Right lobe of liver (tissue), 6 donors: ENCODE measurements around the gene LPCAT3. TPM values are rescaled to one million over a fixed set of nuclear protein-coding genes. Genes with fewer than 3 reads are reported as not detected.
"Not testable (repeated sequence)": the region's sequence is repeated elsewhere in the genome, so short reads cannot be mapped to it uniquely, and the experiment has no call there.

ENCODE experiments used
- ATAC-seq, 4 donors: fragments of 200-7000 bp; cut with Tn5 transposase; one replicate each; pipeline ENCODE4 v1.9.1; 2020; ENCODE audit warnings: mild to moderate bottlenecking in 4 of 4, moderate library complexity in 4 of 4
- DNase-seq, 3 donors: peaks; one replicate each; pipeline ENCODE4 v3.0.0-alpha.2; 2020
- H3K27ac ChIP-seq, 3 donors: fragments of 200-600 bp; one replicate each; pipeline ENCODE4 v1.8.0; 2022
- H3K27me3 ChIP-seq, 2 donors: fragments of 200-600 bp; one replicate each; pipeline ENCODE4 v1.8.0; 2022
- H3K36me3 ChIP-seq, 4 donors: fragments of 200-600 bp; sonication (generic) in 1 of 4; one replicate each; pipeline versions ENCODE4 v1.5.1 to v1.8.0; 2017 to 2022; ENCODE audit warnings: control low read depth in 1 of 4
- H3K4me1 ChIP-seq, 4 donors: fragments of 200-600 bp; sonication (generic) in 1 of 4; one replicate each; pipeline versions ENCODE4 v1.5.1 to v1.8.0; 2017 to 2022; ENCODE audit warnings: control low read depth in 1 of 4
- H3K4me3 ChIP-seq, 3 donors: fragments of 200-600 bp; one replicate each; pipeline ENCODE4 v1.8.0; 2022
- H3K9me3 ChIP-seq, 4 donors: fragments of 200-600 bp; sonication (generic) in 1 of 4; one replicate each; pipeline versions ENCODE4 v1.5.1 to v1.8.0; 2017 to 2022; ENCODE audit warnings: control low read depth in 1 of 4
- POLR2A ChIP-seq: fragments of 450-650 bp; IDR thresholded peaks from one replicate; pipeline ENCODE4 v1.6.1; 2017; ENCODE audit warnings: antibody characterized with exemption, mild to moderate bottlenecking
- WGBS: methylation state at CpG from one replicate; pipeline ENCODE4 v1.1.6; 2018; ENCODE audit warnings: low coverage, low lambda C conversion rate; ENCODE audit not compliant: insufficient coverage; ENCODE audit errors: missing lambda C conversion rate; 5-methylcytosine and 5-hydroxymethylcytosine counted together
- intact Hi-C, 2 donors: fragments of 100-400 bp; cut with DNase I; formaldehyde crosslinking; loops; one replicate each; pipeline versions ENCODE4 v1.11.2 to v1.14.1; 2022
- total RNA-seq, 6 experiments: library from RNA; depleted of rRNA in 2 of 6; stranded (reverse); fragments of >200 nt in 2 of 6; fragmentation: NEBNext Ultra II Directional in 3 of 6; extraction: Animal tissue kit (Norgen Biotek cat#: 25700) in 3 of 6; gene quantifications; one replicate each; pipeline versions ENCODE4 v1.1.0 to v1.2.4, GENCODE V29; 2016 to 2023
- TF ChIP-seq, protein P1 (sequence below), 4 donors: fragments of 200-600 bp in 3 of 4; fragments of 450-650 bp in 1 of 4; IDR thresholded peaks; one replicate each; pipeline versions ENCODE4 v1.5.1 to v1.8.0; 2016 to 2022; ENCODE audit warnings: antibody characterized with exemption in 4 of 4, mild to moderate bottlenecking in 2 of 4
- donor health status: DM: no; HTN: yes; CAD: no.
- donor health status: DM: no; HTN: no; CAD: no.
- donor health status: DM: no; HTN: no; CAD: no.
- donor health status: DM: no; HTN: yes; CAD: no.
- donor health status: DM: no; HTN: yes; CAD: no.

LPCAT3 gene
- total RNA-seq, 6 experiments from 2014 or later: 50.6 to 115 (median 77.5) TPM

DNA sequence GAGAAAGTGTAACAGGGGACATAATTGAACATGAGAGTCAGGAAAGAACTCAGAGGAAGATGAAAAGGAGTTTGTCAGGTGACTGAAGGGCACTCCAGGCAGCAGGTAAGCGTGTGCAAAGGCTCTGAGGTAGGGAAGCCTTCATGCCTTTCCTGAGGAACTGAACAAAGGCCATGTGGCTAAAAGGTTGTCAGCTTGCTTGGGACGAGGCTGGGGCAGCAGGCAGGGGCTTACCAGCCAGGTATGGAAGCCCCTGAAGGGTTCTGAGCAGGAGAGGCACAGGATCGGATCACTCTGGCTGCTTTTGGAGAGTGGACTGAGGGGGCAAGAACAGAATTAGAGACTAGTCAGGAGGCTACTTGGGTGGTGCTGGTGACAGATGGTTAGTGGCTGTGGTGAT, 5.2 kb downstream of the LPCAT3 start:
- H3K4me1 ChIP-seq: peaks cover 0 to 58% (median 11%) of the 10 kb centered on the region in 4 donors
- DNase-seq (no peak), ATAC-seq (no peak)
- no peak overlapping the region for H3K27ac ChIP-seq
- TF ChIP-seq, protein P1, sequence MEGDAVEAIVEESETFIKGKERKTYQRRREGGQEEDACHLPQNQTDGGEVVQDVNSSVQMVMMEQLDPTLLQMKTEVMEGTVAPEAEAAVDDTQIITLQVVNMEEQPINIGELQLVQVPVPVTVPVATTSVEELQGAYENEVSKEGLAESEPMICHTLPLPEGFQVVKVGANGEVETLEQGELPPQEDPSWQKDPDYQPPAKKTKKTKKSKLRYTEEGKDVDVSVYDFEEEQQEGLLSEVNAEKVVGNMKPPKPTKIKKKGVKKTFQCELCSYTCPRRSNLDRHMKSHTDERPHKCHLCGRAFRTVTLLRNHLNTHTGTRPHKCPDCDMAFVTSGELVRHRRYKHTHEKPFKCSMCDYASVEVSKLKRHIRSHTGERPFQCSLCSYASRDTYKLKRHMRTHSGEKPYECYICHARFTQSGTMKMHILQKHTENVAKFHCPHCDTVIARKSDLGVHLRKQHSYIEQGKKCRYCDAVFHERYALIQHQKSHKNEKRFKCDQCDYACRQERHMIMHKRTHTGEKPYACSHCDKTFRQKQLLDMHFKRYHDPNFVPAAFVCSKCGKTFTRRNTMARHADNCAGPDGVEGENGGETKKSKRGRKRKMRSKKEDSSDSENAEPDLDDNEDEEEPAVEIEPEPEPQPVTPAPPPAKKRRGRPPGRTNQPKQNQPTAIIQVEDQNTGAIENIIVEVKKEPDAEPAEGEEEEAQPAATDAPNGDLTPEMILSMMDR (IDR thresholded peaks at IDR 0.05): no peak
- no peak for TF ChIP-seq POLR2A
- H3K36me3 ChIP-seq: no peaks in the 10 kb centered on the region
- H3K9me3 ChIP-seq: no peaks in the 10 kb centered on the region
- intact Hi-C loops: no loop called here
- no peaks in the 10 kb centered on the region for H3K27me3 ChIP-seq
- no peak overlapping the region for H3K4me3 ChIP-seq
- no CpG with 5 or more reads among the region's 3 CpGs for WGBS

DNA sequence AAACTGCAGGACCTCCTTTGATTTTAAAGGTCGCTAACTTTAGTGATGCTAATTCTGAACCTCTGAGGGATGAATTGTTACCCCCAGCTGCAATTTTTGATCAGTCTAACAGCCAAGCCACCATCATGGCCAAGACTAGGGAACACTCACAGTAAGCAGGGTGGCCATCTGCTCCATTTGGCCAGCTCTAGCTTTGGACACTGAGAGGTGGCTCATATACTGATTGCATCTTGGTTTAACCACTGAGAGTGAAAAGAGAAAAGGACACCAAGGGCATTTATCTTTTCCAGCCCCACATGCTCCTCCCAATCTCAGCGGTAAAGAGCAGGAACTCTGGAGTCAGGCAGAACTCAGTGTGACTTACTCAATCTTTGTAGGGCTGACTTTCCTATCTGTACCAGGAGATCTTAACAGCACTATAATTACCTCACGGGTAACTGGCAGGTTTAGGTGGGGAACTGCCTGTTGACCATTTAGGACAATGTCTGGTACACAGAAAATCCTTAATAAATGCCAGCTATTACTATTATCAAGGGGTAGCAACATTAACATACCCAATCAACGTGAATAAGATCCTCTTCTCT, 6.2 kb downstream of the LPCAT3 start:
- no peaks in the 10 kb centered on the region for H3K27me3 ChIP-seq
- ATAC-seq (no peak), DNase-seq (no peak)
- intact Hi-C loops: no loop called here
- H3K27ac ChIP-seq: no peak overlapping the region
- no peaks in the 10 kb centered on the region for H3K9me3 ChIP-seq
- TF ChIP-seq, protein P1 (IDR thresholded peaks at IDR 0.05): no peak
- no peak for TF ChIP-seq POLR2A
- no peak overlapping the region for H3K4me3 ChIP-seq
- no peaks in the 10 kb centered on the region for H3K36me3 ChIP-seq
- 78% methylated on average over 4 of the region's 4 CpGs for WGBS
- peaks cover 0 to 54% (median 11%) of the 10 kb centered on the region in 4 donors for H3K4me1 ChIP-seq

DNA sequence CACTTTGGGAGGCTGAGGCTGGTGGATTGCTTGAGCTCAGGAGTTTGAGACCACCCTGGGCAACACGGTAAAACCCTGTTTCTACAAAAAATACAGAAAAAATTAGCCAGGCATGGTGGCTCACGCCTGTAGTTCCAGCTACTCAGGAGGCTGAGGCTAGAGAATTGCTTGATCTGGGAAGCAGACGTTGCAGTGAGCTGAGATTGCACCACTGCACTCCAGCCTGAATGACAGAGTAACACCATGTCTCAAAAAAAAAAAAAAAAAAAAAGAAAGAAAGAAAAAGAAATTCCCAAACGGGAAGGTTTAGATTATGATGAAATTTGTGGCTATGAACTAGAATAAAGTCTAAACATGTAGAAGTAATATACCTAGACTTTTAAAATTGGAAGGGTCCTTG, 6.9 kb downstream of the LPCAT3 start:
- DNase-seq, ATAC-seq, H3K9me3 ChIP-seq, H3K4me3 ChIP-seq, H3K27me3 ChIP-seq, H3K27ac ChIP-seq, intact Hi-C loops, H3K36me3 ChIP-seq: not testable (repeated sequence)
- peaks cover 0 to 47% (median 11%) of the 10 kb centered on the region in 4 donors for H3K4me1 ChIP-seq
- 58% methylated on average over 4 of the region's 4 CpGs for WGBS

DNA sequence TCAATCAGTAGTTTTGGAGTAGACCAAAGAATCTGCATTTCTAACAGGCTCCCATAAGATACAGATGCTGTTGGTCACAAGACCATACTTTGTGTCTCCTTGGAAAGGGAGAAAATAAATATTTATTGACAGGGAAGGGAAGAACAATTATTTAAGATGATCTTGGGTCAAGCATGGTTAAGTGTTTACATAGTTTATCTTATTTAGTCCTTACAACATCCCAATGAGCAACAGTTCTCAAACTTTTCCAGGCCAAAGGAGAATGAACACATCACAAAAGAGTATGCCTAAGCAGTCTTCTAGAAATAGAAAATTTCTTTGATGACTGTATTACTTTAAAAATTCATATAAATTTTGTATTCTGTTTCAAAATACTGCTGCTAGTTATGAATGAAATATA, 8.8 kb downstream of the LPCAT3 start:
- Histone ChIP-seq H3K27ac (no peak overlapping the region), H3K27me3 (no peaks in the 10 kb centered on the region), H3K4me1 (peaks cover 0 to 43% (median 15%) of the 10 kb centered on the region in 4 donors), H3K9me3 (no peaks in the 10 kb centered on the region), H3K36me3 (no peaks in the 10 kb centered on the region), H3K4me3 (no peak overlapping the region)
- ATAC-seq: no peak
- intact Hi-C loops: no loop called here
- TF ChIP-seq, protein P1 (IDR thresholded peaks at IDR 0.05): no peak
- TF ChIP-seq POLR2A: no peak
- DNase-seq: no peak

DNA sequence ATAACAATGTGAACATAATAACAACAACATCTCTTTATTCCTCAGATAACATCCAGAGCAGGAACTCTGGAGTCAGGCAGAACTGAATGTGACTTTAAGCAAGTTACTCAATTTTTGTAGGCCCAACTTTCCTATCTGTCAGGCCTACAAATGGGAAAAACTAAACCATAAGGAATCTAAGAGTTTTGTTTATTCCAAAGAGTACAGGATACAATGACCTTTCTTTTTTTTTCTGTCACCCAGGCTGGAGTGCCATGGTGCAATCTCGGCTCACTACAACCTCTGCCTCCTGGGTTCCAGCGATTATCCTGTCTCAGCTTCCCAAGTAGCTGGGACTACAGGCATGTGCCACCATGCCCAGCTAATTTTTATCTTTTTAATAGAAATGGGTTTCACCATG, 9.4 kb downstream of the LPCAT3 start:
- Histone ChIP-seq H3K27me3 (no peaks in the 10 kb centered on the region), H3K4me1 (peaks cover 0 to 46% (median 16%) of the 10 kb centered on the region in 4 donors), H3K9me3 (no peaks in the 10 kb centered on the region), H3K27ac (no peak overlapping the region), H3K36me3 (no peaks in the 10 kb centered on the region), H3K4me3 (no peak overlapping the region)
- 23% methylated on average over 2 of the region's 2 CpGs for WGBS
- TF ChIP-seq, protein P1 (IDR thresholded peaks at IDR 0.05): no peak
- TF ChIP-seq POLR2A: no peak
- DNase-seq (no peak), ATAC-seq (peak in 3 of 4 donors; percentile 17 to 60 (median 22))
- intact Hi-C loops: no loop called here
